C4-2B (cell line): ENCODE data around the gene FAM210A.

Experiments used
- ZFX ChIP-seq: fragments of 450-650 bp; IDR thresholded peaks from 2 replicates; pipeline ENCODE4 v1.6.1; 2017
- TF ChIP-seq, protein P1 (sequence below): fragments of 450-650 bp; conservative IDR thresholded peaks from 2 replicates; pipeline ENCODE4 v1.5.1; 2017; ENCODE audit warnings: mild to moderate bottlenecking

- TF ChIP-seq, protein P1, sequence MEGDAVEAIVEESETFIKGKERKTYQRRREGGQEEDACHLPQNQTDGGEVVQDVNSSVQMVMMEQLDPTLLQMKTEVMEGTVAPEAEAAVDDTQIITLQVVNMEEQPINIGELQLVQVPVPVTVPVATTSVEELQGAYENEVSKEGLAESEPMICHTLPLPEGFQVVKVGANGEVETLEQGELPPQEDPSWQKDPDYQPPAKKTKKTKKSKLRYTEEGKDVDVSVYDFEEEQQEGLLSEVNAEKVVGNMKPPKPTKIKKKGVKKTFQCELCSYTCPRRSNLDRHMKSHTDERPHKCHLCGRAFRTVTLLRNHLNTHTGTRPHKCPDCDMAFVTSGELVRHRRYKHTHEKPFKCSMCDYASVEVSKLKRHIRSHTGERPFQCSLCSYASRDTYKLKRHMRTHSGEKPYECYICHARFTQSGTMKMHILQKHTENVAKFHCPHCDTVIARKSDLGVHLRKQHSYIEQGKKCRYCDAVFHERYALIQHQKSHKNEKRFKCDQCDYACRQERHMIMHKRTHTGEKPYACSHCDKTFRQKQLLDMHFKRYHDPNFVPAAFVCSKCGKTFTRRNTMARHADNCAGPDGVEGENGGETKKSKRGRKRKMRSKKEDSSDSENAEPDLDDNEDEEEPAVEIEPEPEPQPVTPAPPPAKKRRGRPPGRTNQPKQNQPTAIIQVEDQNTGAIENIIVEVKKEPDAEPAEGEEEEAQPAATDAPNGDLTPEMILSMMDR: no peak
- no peak for TF ChIP-seq ZFX
Measured at GRCh38 chr18:13713455-13714055, 12.8 kb downstream of the FAM210A start.
